Mucosa of stomach (tissue), 1 donor: Measurements from ENCODE around the gene SRSF7.
"Not testable (repeated sequence)": the region's sequence is repeated elsewhere in the genome, so short reads cannot be mapped to it uniquely, and the experiment has no call there.

Source experiments
- H3K27me3 ChIP-seq: one replicate; pipeline ENCODE4 v1.7.0; 2013; ENCODE audit warnings: mild to moderate bottlenecking, low read length; ENCODE audit not compliant: control insufficient read depth, insufficient read depth
- H3K36me3 ChIP-seq: one replicate; pipeline ENCODE4 v1.7.0; 2013; ENCODE audit warnings: low read length; ENCODE audit not compliant: control insufficient read depth, insufficient read depth
- H3K4me1 ChIP-seq: one replicate; pipeline ENCODE4 v1.7.0; 2013; ENCODE audit warnings: mild to moderate bottlenecking, low read length; ENCODE audit not compliant: control insufficient read depth, insufficient read depth
- H3K4me3 ChIP-seq: one replicate; pipeline ENCODE4 v1.7.0; 2013; ENCODE audit warnings: low read length
- H3K9ac ChIP-seq: one replicate; pipeline ENCODE4 v1.7.0; 2013; ENCODE audit warnings: mild to moderate bottlenecking, low read length, moderate library complexity
- H3K9me3 ChIP-seq: one replicate; pipeline ENCODE4 v1.7.0; 2013; ENCODE audit warnings: mild to moderate bottlenecking, low read length, moderate library complexity; ENCODE audit not compliant: control insufficient read depth
- donor health status: Pancreatic carcinoma.

The SRSF7 gene

GRCh38 chr2:38778687-38779082 is 27.5 kb upstream of the SRSF7 start:
- Histone ChIP-seq H3K9me3 (no peaks in the 10 kb centered on the region), H3K36me3 (no peaks in the 10 kb centered on the region), H3K4me3 (peak overlapping the region; percentile 60), H3K27me3 (no peaks in the 10 kb centered on the region), H3K9ac (peak overlapping the region; percentile 77), H3K4me1 (peaks cover 4% of the 10 kb centered on the region)

GRCh38 chr2:38776531-38776930 is 25.4 kb upstream of the SRSF7 start:
- no peaks in the 10 kb centered on the region for H3K4me1 ChIP-seq
- H3K4me3 ChIP-seq, result no peak overlapping the region
- no peaks in the 10 kb centered on the region for H3K27me3 ChIP-seq
- no peak overlapping the region for H3K9ac ChIP-seq
- no peaks in the 10 kb centered on the region for H3K36me3 ChIP-seq
- no peaks in the 10 kb centered on the region for H3K9me3 ChIP-seq

GRCh38 chr2:38775921-38776225 is 24.7 kb upstream of the SRSF7 start:
- Histone ChIP-seq H3K36me3 (no peaks in the 10 kb centered on the region), H3K9me3 (no peaks in the 10 kb centered on the region), H3K9ac (no peak overlapping the region), H3K27me3 (no peaks in the 10 kb centered on the region), H3K4me1 (no peaks in the 10 kb centered on the region), H3K4me3 (no peak overlapping the region)

GRCh38 chr2:38775097-38775920 is 24.1 kb upstream of the SRSF7 start:
- H3K4me3 ChIP-seq, result no peak overlapping the region
- H3K36me3 ChIP-seq, result no peaks in the 10 kb centered on the region
- H3K9me3 ChIP-seq, result no peaks in the 10 kb centered on the region
- H3K4me1 ChIP-seq, result no peaks in the 10 kb centered on the region
- no peaks in the 10 kb centered on the region for H3K27me3 ChIP-seq
- H3K9ac ChIP-seq, result no peak overlapping the region

DNA sequence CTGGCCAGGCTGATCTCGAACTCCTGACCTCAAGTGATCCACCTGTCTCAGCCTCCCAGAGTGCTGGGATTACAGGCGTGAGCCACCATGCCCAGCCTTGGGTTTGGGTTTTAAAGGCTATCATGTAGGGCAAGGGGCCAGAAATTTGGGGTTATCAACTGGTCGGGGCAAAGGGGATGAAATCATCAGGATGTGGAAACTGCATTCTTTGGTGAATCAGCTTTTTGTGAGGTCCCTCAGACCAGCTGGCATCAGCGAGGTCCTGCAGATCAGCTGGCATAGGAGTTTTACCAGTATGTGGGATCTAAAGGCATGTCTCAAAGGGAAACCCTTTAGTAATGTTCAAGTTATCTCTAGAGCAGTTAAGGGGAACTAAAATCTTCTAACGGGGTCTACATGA is 20.5 kb upstream of the SRSF7 start:
- no peaks in the 10 kb centered on the region for H3K4me1 ChIP-seq
- no peaks in the 10 kb centered on the region for H3K27me3 ChIP-seq
- H3K9me3 ChIP-seq, result no peaks in the 10 kb centered on the region
- no peaks in the 10 kb centered on the region for H3K36me3 ChIP-seq
- no peak overlapping the region for H3K4me3 ChIP-seq
- no peak overlapping the region for H3K9ac ChIP-seq

- no peaks in the 10 kb centered on the region for H3K4me1 ChIP-seq
- H3K9ac ChIP-seq, result no peak overlapping the region
- no peaks in the 10 kb centered on the region for H3K9me3 ChIP-seq
- H3K4me3 ChIP-seq, result no peak overlapping the region
- no peaks in the 10 kb centered on the region for H3K27me3 ChIP-seq
- H3K36me3 ChIP-seq, result no peaks in the 10 kb centered on the region
Measured at GRCh38 chr2:38765551-38765950, 14.4 kb upstream of the SRSF7 start.

GRCh38 chr2:38765149-38765548 is 14.0 kb upstream of the SRSF7 start:
- no peaks in the 10 kb centered on the region for H3K36me3 ChIP-seq
- no peak overlapping the region for H3K4me3 ChIP-seq
- H3K4me1 ChIP-seq, result no peaks in the 10 kb centered on the region

DNA sequence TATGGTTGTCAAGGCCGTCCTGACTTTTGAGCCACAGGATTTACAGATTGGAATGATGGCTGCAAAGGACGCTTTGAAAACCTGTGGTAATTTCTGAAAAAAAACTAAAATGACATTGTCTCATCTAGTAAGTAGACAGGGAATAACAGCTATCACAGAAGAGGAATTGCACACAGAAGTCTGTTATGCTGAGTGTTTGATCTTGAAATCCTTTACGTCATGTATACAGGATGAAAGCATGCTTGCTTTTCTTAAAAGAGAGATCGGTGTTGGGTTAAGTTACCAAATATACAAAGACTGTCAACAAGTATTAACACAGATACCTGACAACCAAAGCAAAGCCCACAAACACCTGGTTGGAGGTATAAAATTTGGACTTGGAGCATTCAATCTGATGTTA is 12.6 kb upstream of the SRSF7 start:
- no peaks in the 10 kb centered on the region for H3K9me3 ChIP-seq
- no peak overlapping the region for H3K9ac ChIP-seq
- H3K36me3 ChIP-seq, result no peaks in the 10 kb centered on the region
- no peaks in the 10 kb centered on the region for H3K27me3 ChIP-seq
- no peaks in the 10 kb centered on the region for H3K4me1 ChIP-seq
- no peak overlapping the region for H3K4me3 ChIP-seq

More at GRCh38 chr2:38765149-38765548, 14.0 kb upstream of the SRSF7 start:
- no peaks in the 10 kb centered on the region for H3K9me3 ChIP-seq
- no peaks in the 10 kb centered on the region for H3K27me3 ChIP-seq
- no peak overlapping the region for H3K9ac ChIP-seq

DNA sequence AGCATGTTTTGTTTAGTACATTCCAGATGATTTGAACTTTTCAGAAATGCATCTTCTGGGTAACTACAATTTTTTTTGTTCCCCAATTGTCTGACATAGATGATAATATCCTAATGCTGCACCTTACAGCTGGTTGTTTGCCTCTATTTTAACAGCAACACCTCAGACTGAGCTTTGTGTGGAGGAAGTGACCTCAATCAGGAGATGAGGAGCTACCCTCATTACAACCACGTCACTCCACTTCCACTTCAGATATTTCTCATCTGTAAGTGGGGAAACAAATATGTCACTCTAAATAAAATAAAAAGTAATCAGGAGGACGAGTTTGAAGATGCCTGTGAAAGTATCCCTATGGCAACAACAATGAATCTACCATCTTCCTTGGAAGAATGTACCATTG is 12.1 kb upstream of the SRSF7 start:
- no peak overlapping the region for H3K9ac ChIP-seq
- no peaks in the 10 kb centered on the region for H3K9me3 ChIP-seq
- H3K36me3 ChIP-seq, result no peaks in the 10 kb centered on the region
- H3K4me3 ChIP-seq, result no peak overlapping the region
- no peaks in the 10 kb centered on the region for H3K27me3 ChIP-seq
- no peaks in the 10 kb centered on the region for H3K4me1 ChIP-seq

DNA sequence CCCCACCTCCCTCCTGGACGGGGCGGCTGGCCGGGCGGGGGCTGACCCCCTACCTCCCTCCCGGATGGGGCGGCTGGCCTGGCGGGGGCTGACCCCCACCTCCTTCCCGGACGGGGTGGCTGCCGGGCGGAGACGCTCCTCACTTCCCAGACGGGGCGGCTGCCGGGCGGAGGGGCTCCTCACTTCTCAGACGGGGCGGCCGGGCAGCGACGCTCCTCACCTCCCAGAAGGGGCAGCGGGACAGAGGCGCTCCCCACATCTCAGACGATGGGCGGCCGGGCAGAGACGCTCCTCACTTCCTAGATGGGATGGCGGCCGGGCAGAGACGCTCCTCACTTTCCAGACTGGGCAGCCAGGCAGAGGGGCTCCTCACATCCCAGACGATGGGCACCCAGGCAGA is 4.7 kb upstream of the SRSF7 start:
- H3K4me3 ChIP-seq, H3K4me1 ChIP-seq, H3K9me3 ChIP-seq, H3K36me3 ChIP-seq, H3K27me3 ChIP-seq, H3K9ac ChIP-seq: not testable (repeated sequence)

GRCh38 chr2:38754506-38754905 is 3.3 kb upstream of the SRSF7 start:
- H3K4me3 ChIP-seq, result no peak overlapping the region
- H3K4me1 ChIP-seq, result peaks cover 5% of the 10 kb centered on the region
- H3K9me3 ChIP-seq, result no peaks in the 10 kb centered on the region
- H3K9ac ChIP-seq, result peak overlapping the region; percentile 45
- no peaks in the 10 kb centered on the region for H3K27me3 ChIP-seq
- no peaks in the 10 kb centered on the region for H3K36me3 ChIP-seq

GRCh38 chr2:38754049-38754448 is 2.9 kb upstream of the SRSF7 start:
- Histone ChIP-seq H3K36me3 (no peaks in the 10 kb centered on the region), H3K9ac (peak overlapping the region; percentile 45), H3K4me1 (peaks cover 5% of the 10 kb centered on the region), H3K27me3 (no peaks in the 10 kb centered on the region), H3K9me3 (no peaks in the 10 kb centered on the region), H3K4me3 (no peak overlapping the region)
